ENCODE data around the gene CEP170.

Gene CEP170

DNA sequence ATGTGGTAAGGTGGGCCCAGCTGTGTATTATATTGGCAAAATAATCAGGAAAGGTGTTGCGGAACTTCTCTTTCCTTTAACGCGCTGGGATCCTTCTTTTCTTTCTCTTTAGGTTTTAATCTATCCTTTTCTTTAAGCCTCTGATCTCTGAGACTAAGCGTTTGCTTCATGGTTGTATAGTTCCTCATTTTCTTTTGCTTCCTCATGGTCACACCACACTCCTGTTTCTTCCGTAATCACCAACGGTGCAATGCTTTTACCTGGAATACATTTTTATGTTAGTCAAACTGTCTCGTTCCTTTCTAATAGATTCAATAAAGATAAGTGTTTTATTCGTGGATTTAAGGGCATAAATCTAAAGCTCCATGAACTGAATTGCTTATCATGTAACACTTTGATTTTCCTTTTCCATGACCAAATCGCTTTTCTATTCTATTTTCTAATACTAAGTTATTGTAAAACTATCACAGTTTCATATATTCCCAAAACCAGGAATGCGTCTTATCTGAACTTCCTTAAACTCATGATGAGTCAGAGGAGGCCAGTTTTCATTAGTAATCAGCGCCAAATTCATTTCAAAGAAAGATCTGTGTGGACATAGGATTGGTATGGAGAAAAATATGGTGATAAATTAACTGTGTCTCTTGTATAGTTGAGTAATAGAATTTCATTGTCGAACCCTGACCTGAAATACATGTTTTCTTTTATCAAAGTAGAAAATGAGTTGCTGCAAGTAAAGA is 13.0 kb upstream of the CEP170 start:
- DNase-seq (ENCODE audit: low spot score): no peak

GRCh38 chr1:243267471-243267880 is 12.4 kb upstream of the CEP170 start:
- no peak for DNase-seq (ENCODE audit: low spot score)

GRCh38 chr1:243266231-243266630 is 11.2 kb upstream of the CEP170 start:
- no peak for DNase-seq (ENCODE audit: low spot score)

DNA sequence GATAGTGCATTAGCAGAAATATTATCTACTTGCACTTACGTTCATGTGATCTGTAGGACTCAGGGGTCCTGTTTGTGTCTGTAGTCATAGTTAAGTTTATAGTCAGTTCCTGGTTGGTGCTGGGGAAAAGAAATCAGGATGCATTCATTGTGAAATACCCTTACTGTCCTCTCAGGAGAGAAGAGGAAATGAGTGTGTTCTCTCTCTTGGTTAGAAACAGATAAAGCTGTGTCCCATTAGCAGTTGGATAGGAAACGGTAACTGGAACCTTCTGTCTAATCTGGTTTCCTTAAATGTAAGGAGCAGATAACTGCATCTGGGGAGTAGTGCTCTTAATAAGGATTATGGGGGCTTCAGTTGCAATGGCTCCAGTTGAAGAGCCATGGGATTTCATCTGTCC is 9.6 kb upstream of the CEP170 start:
- DNase-seq (ENCODE audit: low spot score): no peak

GRCh38 chr1:243261390-243261789 is 6.3 kb upstream of the CEP170 start:
- no peak for DNase-seq (ENCODE audit: low spot score)

- DNase-seq (ENCODE audit: low spot score): no peak
These were observed 5.3 kb upstream of the CEP170 start for GRCh38 chr1:243260221-243260880.

DNA sequence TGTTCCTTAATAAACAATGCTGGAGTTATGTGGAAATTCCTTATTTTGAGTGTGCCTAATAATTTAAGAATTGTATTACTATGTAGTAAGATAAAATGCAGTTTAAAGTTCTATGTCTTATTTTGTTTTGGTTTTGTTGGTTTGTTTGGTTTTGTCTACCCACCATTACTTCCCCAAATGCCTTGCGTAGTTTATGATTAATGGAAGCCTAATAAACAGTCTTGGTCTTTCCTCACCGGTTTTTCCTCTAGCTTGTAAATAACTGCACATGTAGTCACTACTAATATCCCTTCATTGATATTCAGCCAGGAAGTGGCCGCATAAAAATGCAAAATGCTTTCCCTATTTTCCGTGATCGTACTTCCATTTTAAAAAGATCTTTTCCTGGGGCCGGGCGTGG is 3.6 kb upstream of the CEP170 start:
- DNase-seq (ENCODE audit: low spot score): no peak

DNA sequence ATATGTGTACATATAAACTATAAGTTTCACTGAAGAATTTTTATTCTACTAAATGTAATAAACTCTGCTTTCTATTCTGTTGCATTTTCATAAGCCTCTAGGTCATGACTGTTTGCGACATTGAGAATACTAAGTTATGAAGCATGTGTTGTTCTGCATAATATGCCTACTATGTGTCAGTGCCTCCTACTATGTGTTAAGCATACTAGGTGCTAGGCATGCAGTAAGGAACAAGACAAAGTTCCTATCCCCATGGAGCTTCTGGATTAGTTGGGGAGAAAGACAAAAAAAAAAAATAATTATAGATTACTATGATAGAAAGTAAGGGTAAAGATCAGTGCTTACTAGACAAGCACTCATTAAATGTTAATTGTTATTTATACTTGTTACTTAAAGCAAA is 2.1 kb upstream of the CEP170 start:
- no peak for DNase-seq (ENCODE audit: low spot score)

- DNase-seq (ENCODE audit: low spot score): no peak
These were observed 1.5 kb upstream of the CEP170 start for GRCh38 chr1:243256590-243256989.

- peak; percentile 99 for DNase-seq (ENCODE audit: low spot score)
These were observed 871 bp upstream of the CEP170 start, which contains the start of gene SDCCAG8 for GRCh38 chr1:243255791-243256512. SDCCAG8 (plus strand) TSS chr1:243256041; CDS start chr1:243256174, 133 bp downstream.

DNA sequence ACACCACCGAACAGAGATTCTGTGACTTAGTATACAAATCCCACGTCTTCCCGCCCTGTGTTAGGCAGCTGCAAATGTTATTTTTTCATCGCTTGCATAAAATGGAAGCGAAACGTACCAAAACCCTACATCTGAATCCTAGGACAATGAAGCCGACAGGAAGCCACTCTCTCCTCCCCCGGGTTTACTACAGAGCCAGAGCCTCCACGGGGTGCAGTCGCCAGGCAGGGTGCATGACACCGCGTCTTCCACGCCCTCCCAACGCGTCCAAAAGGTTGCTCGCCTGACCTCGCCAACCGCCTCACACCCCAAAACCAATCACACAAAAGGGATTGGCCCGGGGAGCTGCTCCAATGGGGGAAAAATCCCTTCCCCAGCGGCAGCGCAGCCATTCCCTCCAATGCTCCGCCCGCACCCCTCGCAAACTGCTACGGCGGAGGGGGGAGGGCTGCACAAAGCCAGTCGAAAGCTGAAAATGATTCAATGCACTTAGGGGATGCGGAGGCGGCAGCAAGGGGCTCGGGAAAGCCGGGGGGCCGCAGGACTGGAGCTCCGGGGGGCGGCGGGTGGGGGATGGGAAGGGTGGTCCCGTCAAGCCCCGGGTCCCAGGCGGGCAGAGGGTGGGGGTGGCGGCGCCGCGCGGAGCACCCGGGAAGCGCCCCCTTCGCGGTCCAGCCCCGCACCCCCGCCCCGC is 701 bp downstream of the CEP170 start:
- peak; percentile 81 for DNase-seq (ENCODE audit: low spot score)

GRCh38 chr1:243253926-243254232 is 1.2 kb downstream of the CEP170 start:
- no peak for DNase-seq (ENCODE audit: low spot score)

DNA sequence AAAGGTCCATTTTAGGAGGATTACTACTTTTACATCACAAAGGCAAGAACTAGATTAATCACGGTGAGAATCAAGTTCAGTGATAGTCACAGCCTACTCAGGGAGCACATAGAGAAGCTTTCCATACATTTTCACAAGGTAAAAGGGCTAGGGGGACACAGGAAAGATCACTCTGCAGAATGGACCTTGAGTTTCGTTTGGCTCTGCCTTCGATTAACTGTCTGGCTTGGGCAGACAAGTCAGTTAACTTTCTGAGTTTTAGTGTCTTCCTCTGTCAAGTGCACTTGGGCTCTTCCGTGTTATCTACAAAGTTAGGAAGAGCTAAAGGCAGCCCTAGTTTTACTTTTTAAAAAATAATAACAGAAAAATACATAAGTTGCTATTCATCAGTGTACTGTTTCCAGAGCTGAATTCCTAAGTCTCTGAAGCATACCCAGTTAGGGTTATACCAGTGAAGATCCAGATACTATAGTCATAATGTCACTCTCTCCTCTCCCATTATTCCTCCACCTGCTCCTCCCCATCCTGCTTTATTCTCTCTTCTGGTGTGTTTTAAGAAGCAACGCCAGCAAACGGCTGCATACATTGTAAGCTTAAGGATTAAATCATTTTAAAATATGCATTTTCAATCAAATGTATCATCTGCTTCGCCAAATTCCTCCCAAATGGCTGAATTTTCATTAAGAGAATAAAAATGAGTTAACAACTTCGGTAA is 1.7 kb downstream of the CEP170 start:
- peak; percentile 26 for DNase-seq (ENCODE audit: low spot score)

- no peak for DNase-seq (ENCODE audit: low spot score)
These were observed 3.5 kb downstream of the CEP170 start for GRCh38 chr1:243251539-243251938.

DNA sequence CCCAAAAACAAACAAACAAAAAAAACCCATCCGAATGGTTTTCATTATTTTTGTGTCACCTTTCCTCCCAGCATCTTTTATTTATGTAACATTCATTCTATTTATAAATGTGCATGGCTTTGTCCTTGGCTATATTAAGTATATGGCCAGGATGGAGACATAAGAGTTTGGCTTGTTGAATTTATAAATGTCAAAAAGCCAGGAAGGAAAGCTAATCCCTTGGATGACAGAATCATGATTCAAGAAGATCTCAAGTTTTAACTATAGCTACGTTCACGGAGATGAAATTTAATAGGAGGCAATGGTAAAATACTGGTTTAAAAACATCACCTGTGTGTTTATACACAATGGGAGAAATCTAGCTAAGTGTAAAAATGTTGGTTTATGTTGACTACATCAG is 5.0 kb downstream of the CEP170 start:
- no peak for DNase-seq (ENCODE audit: low spot score)

DNA sequence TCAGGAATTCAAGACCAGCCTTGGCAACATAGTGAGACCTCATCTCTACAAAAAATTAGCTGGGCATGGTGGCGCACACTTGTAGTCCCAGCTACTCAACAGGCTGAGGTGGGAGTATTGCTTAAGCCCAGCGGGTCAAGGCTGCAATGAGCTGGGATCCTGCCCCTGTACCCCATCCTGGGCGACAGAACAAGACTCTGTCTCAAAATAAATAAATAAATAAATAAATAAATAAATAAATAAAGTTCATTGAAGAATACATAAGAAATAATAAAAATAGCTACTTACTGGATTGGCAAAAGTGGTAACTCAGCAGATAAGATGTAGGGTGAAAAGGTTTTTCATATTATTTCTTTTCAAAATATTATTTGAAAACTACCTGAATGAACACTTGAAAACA is 5.9 kb downstream of the CEP170 start:
- no peak for DNase-seq (ENCODE audit: low spot score)

DNA sequence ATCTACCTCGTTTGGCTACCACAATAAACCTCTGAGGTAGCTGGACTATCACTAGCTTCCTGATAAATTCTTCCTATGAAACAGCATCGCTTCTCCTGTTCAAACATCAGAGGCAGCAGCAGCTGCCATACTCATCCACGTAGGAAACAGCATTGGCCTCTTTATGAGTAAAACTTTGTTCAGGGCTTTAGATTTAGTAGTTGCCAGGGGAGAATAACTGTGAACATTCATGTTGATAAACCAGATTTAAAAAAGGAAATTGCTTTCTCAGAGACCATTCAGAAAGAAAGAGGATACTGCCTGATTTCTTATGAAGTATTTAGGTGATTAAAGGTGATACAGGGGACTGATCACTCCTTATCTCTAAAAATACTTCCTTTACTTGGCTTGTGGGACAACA is 7.2 kb downstream of the CEP170 start:
- no peak for DNase-seq (ENCODE audit: low spot score)

GRCh38 chr1:243246916-243247315 is 8.2 kb downstream of the CEP170 start:
- DNase-seq (ENCODE audit: low spot score): no peak

DNA sequence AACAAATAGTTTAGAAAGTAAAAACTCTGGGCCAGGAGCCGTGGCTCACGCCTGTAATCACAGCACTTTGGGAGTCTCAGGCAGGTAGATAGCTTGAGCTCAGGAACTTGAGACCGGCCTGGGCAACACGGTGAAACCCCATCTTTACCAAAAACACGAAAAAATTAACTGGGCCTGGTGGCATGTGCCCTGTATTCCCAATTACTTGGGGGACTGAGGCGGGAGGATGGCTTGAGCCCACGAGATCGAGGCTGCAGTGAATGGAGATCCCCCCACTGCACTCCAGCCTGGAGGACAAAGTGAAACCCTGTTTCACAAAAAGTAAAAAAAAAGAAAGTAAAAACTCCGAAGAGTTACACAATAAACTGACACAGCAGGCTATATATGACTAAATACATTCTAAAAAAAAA is 10.6 kb downstream of the CEP170 start:
- DNase-seq (ENCODE audit: low spot score): no peak

DNA sequence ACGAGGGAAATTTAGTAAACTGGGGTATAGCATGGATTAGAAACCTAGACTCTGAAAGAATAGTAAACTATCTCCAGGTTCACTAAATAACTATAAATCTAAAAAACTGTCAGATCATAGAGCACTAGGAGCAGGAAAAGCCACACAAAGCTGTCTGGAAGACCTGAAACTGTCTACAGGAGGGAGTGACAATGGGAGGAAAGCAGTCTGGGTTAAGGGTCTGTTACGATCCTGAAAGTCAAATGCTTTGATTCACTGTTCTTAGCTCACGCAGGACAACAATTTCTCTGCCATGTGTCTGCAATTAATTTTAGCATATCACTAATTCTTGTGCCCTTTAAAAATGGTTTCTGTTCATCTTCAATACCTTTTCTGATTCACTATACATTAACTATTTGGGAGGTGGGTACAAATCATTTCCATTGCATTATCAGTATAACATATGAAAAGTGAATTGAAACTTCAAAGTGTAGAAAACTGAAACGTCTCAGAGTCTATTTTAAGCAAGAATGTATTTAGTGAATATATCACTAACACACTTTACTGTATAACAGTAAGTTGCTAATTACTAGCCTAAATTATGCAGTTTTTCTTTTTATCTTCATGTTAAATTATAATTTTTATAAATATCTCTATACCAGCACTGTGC is 18.4 kb downstream of the CEP170 start:
- DNase-seq (ENCODE audit: low spot score): no peak

GRCh38 chr1:243234978-243235647 is 20.0 kb downstream of the CEP170 start:
- DNase-seq (ENCODE audit: low spot score): no peak
